Loucy (cell line): ENCODE data around the gene MYH7.

Source experiments
- EZH2phosphoT487 ChIP-seq: fragments of 200-600 bp; IDR thresholded peaks from 2 replicates; pipeline ENCODE4 v1.6.1; 2018; ENCODE audit warnings: antibody characterized with exemption, mild to moderate bottlenecking, moderate library complexity, borderline replicate concordance
- TF ChIP-seq, protein P1 (sequence below): fragments of 200-600 bp; sonication (generic); conservative IDR thresholded peaks from 2 replicates; pipeline ENCODE4 v1.5.1; 2014; ENCODE audit warnings: mild to moderate bottlenecking, antibody characterized with exemption, low read length

DNA sequence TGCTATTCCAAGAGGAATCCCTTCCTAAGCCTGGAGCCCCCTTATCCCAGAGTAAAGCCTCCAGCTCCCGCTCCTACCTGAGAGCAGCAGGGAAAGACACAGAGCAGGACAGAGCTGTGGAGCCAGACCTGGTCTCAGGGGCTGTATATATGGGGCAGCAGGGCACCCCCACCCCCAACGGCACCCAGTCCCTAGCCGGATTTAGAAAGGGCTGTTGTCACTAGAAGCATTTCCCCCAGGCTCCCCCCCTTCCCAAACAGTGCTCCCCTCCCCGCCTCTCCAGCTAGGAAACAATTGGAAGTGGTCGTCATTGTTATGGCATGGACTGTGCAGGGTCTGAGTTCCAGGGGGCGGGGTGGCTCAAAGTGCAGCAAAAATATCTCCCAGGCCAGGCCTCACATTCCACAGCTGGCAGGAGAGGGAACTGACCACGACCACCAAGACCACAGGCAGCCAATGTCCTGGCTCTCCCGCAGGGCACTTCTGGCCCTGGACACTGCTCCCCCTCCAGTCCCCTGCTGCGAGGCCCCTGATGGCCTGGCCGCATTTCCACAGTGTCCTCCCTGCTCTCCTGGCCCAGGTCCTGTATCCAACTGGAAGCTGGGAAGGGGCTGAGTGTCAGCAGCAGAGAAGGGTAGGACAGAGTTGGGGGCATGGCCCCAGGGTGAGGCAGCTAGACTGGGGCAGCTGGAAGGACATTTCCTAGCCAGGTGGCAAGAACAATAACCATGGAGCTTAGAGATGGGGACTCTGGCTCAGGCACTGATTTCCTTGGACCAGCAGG lies at the start of gene MYH7:
- TF ChIP-seq, protein P1, sequence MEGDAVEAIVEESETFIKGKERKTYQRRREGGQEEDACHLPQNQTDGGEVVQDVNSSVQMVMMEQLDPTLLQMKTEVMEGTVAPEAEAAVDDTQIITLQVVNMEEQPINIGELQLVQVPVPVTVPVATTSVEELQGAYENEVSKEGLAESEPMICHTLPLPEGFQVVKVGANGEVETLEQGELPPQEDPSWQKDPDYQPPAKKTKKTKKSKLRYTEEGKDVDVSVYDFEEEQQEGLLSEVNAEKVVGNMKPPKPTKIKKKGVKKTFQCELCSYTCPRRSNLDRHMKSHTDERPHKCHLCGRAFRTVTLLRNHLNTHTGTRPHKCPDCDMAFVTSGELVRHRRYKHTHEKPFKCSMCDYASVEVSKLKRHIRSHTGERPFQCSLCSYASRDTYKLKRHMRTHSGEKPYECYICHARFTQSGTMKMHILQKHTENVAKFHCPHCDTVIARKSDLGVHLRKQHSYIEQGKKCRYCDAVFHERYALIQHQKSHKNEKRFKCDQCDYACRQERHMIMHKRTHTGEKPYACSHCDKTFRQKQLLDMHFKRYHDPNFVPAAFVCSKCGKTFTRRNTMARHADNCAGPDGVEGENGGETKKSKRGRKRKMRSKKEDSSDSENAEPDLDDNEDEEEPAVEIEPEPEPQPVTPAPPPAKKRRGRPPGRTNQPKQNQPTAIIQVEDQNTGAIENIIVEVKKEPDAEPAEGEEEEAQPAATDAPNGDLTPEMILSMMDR, result no peak
- no peak for TF ChIP-seq EZH2phosphoT487
